HG02798 (cell line): ENCODE results near the gene SLC34A1.
A peak's percentile ranks its signal among the peaks of the same experiment; 100 is the strongest.

ENCODE experiments used
- ATAC-seq: cut with Tn5 transposase; IDR thresholded peaks from one replicate; pipeline ENCODE4 v1.9.1; 2021; ENCODE audit warnings: mild to moderate bottlenecking; ENCODE audit not compliant: unreplicated experiment, poor library complexity

The SLC34A1 gene

DNA sequence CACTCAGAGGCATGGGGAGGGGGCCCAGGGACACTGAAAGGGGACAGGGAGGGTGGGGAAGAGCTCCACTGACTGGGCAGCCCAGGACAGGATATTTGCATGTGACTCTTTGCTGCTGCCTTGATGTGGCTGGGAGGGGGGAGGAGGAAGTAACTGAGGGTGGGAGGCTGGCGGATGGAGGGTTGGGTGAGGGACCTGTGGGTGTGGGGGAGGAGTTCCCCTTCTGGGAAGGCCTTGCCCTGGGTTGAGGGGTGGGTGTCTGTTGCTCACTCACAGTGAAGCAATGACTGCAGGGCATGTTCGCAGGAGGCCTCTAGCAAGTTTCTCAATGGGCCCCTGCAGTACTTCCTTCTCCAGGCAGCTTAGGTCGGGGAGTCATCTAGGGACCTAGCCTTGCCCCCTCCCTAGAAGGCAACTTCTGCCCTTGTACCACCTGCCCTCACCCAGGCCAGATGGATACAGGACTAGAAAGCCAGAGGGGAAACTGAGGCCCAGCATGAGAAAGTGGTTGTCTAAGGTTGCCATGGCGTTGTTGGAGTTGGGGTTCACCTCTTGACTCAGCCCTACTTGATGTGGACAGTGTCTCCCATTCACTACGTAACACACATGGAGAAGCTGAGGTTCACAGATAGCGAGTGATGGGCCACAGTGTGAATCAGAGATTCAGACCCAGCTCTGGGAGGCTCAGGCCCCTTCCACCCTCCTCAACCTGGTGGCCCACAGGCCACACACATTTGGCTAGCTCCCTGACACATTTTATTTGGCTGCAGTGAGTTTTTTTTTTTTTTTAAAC, 45.2 kb downstream of the SLC34A1 start:
- ATAC-seq: no peak

DNA sequence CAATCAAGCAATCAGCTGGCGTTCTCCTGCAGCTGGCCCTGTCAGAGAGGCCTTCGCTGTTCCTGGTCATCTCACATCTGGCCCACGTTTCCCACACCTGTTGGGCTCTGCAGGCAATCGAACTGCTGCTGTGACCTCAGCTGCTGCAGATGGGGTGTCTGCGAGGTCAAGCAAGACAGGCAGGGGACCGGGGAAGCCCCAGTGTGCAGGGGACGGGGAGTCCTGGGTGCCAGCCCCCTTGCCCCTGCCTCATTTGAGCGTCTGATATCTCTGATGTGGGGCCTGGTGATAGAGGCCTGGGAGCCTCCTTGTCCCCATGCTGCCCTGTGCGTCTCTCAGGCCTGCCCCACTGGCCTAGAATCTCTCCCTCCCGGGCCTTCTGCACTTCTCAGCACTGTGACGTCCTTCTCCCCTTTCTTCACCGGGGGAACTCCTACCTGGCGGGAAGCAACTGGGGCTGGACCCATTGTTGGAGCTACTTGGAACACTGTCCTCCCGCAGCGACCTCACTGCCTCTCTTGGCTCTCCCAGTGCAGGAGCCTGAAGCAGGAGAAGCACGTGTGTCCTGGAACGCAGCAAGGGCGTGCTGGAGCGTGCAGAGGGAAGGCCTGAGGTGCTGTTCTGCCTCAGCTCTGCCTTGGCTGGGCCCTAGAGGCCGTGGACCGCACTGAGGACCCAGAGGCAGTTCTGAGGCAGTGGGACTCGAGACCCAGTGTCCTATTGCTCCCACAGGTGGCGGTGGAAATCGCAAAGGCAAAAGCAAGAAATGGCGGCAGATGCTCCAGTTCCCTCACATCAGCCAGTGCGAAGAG, 46.1 kb downstream of the SLC34A1 start:
- no peak for ATAC-seq

DNA sequence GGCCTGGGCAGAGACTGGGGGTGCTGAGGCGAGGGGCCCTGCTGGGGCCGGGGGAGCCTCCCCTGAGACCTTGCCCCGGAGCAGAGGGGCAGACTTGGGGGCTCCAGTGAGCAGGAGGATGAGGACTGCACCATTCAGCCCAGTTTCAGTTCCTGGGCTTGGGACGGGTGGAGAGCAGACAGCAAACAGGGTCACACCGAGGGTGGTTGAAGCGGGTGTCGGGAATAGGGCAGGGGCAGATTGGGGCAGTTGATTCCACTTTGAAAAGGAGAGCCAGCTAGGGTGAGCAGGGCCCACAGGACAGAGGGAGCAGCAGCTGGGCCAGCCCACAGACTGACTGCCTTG, 46.7 kb downstream of the SLC34A1 start:
- ATAC-seq: no peak

DNA sequence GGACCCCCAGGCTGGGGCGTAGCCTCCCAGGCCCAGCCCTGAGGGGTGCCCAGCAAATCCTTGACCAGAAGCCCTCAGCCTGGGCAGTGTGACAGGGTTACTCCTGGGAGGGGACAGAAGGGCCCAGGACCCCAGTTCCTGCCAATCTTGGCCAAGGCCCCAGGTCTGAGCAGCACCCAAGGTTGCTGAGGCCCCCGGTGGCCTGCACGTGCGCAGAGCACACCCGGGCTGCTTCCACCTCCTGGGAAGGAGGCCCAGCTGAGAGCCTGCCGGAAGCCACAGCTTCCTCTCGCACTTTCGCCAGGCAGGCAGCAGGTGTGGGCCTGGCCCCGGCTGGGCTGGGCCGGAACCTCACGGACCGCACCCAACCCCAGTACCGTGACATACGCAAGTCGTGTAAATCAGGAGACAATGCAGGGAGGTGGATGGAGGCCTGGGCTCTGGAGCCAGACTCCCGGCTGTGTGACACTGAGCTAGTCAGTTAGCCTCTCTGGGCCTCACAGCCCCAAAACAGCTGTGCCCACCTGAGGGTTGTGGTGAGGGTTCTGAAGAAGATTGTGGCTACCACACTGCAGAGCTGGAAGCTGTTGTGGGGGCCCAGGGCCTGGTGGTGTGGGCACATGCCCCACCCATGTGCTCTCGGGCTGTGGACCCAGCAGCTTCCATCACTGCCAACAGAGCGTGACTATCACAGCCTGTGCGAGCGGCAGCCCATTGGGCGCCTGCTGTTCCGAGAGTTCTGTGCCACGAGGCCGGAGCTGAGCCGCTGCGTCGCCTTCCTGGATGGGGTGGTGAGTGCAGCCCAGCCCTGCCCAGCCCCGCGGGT, 47.3 kb downstream of the SLC34A1 start:
- peak; percentile 46 for ATAC-seq

DNA sequence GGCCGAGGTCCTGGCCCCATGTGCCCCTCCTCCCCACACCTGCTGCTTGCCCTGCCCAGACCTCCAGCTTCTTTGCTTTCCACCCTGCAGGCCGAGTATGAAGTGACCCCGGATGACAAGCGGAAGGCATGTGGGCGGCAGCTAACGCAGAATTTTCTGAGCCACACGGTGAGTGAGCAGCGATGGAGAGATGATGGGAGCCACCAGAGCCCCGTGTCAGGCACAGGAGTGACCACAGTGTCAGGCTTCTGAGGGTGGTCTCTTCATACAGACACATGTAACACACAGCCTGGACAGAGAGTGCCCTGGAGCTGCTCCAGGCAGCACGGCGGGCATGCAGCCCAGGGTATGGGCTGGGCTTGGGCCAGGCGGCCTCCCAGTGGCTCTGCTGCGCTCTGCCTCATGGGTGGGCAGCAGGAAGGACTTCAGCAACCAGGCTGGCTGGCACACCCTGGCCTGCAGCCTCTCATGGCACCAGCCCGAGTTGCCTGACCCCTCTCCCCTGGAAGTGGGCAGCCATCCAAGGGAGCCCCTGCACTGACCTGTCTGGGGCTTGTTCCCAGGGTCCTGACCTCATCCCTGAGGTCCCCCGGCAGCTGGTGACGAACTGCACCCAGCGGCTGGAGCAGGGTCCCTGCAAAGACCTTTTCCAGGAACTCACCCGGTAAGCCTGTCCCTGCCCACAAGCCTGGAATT, 48.1 kb downstream of the SLC34A1 start:
- ATAC-seq: no peak

DNA sequence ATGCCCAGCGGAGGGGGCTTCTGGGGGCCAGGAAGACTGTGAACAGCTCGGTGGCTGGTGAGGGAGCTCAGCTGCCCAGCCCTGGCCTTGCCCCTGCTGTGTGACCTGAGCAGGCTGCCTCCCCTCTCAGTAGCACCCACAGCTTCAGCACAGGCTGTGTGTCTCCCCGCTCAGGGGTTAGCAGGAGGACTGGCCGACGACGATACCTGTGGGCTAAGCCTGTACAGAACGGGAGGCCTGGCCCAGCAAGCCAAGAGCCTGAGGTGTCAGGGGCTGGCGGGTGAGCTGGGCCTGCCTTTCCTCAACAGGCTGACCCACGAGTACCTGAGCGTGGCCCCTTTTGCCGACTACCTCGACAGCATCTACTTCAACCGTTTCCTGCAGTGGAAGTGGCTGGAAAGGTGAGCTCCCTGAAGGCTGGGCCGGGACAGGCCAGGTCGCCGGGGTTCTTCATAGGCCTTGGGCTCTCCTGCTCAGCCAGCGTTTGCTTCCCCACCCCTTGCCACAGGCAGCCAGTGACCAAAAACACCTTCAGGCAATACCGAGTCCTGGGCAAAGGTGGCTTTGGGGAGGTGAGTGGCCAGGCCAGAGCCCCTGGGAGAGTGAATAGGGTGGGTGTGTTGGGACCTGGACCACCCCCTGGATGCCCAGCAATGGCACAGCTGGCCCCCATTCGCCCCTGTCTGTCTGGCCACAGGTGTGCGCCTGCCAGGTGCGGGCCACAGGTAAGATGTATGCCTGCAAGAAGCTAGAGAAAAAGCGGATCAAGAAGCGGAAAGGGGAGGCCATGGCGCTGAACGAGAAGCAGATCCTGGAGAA, 48.8 kb downstream of the SLC34A1 start:
- ATAC-seq: no peak

DNA sequence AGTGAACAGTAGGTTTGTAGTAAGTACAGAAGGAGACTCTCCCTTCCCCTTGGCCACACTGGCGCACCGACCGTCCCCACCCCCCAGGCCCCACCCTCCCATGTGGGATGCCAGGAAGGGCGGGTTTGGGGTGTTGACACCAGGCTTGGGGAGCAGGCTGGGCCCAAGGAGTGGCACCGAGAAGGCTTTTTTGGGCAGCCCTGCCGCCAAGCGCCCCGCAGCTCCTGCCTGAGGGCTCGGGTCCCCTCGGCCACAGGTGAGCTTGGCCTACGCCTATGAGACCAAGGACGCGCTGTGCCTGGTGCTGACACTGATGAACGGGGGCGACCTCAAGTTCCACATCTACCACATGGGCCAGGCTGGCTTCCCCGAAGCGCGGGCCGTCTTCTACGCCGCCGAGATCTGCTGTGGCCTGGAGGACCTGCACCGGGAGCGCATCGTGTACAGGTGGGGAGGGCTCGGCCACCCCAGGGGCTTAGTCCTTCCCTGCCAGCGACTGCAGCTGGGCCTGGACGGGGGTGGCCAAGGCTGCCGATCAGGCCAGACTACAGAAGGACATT, 49.5 kb downstream of the SLC34A1 start:
- no peak for ATAC-seq

DNA sequence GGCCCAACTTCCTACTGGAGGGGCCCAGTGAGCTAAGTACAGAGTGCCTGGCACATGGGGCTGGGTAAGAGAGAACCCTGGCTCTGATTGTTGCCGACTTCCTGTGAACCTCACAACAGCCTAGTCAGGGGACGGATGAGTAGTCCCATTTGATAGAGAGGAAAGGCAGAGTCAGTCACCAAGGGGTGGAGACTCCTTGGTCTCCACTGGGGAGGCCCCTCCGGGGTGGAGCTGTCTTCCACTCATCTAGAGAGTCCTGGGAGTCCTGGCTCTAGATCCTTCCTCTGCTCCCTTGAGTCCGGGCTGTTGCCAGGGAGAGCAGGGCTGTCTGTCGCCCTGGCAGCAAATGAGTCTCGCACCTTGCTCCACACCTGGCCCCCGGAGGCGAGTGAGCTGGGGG, 50.2 kb downstream of the SLC34A1 start:
- no peak for ATAC-seq

DNA sequence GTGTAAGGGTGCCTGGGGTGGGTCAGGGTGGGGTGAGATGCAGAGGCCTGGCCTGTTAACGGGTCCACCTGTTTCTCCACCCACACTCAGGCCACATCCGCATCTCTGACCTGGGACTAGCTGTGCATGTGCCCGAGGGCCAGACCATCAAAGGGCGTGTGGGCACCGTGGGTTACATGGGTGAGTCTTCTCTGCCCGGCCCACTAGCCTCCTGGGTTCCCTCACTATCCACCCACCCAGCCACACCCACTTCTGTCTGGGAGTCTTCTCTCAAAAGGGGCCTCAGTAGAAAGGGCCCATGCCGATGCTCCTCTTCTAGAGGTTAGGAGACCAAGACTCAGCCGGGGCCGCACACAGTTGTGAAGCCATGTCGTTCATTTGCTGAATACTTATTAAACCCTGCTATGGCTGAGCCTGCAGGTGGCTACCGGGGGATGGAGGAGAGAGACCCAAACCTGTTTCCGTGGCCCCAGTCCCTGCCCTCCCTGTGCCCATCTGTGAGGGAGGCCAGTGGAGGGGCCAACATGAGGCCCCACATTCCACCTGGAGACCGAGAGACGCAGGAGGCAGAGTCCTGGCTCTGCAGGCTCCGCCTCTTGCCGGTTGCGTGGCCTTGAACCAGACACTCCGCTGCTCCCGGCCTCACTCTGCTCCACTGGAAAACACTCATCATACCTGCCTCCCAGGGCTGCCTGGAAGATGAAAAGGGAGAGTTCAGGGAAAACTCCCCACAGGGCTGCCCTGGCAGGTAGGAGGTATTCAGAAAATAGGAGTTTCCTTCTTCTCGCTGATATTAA, 50.9 kb downstream of the SLC34A1 start:
- no peak for ATAC-seq

DNA sequence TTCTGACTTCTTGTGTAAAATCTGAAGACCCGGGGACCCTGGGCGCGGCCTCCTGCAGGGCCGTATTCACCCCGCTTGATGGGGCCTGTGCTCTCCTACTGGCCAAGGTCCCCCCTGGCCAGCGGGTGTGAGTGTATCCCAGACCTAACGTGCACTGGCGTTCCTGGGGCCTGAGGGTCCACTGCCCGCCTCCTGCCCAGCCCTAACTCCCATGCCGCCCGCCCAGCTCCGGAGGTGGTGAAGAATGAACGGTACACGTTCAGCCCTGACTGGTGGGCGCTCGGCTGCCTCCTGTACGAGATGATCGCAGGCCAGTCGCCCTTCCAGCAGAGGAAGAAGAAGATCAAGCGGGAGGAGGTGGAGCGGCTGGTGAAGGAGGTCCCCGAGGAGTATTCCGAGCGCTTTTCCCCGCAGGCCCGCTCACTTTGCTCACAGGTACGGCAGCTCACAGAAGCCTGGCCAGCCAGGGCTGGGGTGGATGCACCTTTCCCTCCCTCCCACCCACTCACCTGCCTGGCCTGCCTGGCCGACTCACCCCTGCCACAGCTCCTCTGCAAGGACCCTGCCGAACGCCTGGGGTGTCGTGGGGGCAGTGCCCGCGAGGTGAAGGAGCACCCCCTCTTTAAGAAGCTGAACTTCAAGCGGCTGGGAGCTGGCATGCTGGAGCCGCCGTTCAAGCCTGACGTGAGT, 51.8 kb downstream of the SLC34A1 start:
- ATAC-seq: no peak

DNA sequence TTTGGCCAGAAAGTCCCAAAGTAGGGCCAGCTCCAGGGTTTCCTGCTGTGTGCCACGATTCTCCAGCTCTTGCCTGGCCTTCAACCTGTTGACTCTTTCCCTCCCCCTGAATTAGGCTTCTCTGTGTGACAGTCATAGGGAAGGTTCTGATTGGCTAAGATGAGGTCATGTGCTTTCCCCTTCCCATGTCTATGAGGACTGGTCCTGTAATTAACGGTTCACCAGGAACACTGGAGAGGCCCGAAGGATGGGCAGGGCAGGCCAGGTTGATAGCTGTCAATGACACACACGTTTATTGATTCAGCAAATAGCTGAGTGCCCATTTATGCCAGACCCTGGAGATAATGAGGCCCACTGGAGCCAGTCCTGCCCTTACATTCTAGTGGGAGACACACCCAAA, 53.4 kb downstream of the SLC34A1 start:
- no peak for ATAC-seq

DNA sequence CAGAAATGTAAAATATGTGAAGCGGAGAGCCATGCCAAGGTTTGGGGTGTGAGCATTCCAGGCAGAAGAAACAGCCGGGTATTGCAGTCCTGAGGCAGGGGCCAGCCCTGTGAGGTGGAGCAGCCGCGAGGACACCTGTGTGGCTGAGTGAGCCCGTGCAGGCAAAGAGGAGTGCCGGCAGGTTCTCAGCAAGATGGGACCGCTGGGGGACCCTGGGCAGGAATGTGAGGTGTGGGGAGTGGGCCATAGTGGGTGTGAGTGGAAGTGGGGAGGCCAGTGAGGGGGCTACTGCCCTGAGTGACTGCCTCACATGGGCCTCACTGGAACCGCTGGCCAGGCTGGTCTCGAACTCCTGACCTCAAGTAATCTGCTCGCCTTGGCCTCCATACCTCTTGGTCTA, 54.2 kb downstream of the SLC34A1 start:
- no peak for ATAC-seq

DNA sequence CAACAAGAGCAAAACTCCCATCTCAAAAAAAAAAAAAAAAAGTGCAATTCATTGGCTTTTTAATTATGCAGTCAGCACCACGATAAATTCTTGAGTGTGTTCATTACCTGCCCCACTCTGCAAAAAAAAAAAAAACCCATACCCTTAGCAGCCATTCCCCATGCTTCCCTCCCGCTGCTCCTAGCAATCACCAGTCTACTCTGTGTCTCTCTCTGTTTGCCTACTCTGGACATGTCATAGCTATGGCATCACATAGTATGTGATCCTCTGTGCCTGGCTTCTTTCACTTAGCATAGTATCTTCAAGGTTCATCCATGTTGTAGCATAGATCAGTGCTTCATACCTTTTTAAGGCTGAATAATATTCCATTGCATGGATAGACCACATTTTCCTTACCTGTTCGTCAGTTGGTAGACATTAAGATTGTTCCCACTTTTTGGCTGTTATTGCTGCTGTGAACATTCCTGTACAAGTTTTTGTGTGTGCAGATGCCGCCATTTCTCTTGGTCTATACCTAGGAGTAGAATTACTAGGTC, 55.4 kb downstream of the SLC34A1 start:
- ATAC-seq: no peak

DNA sequence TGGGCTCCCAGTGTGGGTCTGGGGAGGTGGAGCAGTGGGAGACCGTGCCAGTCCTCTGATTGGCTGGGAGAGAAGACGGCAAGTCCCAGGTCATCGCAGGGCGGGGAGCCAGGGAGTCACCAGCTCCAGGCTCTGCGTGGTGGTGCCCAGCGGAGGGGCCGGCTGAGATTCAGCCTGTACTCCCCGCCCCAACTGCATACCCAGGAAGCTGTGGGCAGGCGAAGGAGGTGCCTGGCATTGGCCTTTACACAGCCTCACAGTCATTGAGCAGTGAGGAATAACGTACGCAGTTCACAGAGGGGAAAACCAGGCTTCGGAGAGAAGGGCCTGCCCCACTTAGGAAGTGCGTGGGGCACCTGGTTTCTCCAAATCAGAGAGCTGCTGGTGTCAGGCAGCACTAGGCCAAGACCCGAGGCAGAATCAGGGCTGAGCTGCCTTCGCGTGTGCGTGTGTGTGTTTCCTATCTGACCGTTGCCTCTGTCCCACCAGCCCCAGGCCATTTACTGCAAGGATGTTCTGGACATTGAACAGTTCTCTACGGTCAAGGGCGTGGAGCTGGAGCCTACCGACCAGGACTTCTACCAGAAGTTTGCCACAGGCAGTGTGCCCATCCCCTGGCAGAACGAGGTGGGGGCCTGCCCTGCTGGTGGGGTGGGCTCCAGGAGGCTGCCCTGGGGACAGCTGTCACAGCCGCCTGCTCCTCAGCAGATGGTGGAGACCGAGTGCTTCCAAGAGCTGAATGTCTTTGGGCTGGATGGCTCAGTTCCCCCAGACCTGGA, 56.2 kb downstream of the SLC34A1 start:
- ATAC-seq: no peak

DNA sequence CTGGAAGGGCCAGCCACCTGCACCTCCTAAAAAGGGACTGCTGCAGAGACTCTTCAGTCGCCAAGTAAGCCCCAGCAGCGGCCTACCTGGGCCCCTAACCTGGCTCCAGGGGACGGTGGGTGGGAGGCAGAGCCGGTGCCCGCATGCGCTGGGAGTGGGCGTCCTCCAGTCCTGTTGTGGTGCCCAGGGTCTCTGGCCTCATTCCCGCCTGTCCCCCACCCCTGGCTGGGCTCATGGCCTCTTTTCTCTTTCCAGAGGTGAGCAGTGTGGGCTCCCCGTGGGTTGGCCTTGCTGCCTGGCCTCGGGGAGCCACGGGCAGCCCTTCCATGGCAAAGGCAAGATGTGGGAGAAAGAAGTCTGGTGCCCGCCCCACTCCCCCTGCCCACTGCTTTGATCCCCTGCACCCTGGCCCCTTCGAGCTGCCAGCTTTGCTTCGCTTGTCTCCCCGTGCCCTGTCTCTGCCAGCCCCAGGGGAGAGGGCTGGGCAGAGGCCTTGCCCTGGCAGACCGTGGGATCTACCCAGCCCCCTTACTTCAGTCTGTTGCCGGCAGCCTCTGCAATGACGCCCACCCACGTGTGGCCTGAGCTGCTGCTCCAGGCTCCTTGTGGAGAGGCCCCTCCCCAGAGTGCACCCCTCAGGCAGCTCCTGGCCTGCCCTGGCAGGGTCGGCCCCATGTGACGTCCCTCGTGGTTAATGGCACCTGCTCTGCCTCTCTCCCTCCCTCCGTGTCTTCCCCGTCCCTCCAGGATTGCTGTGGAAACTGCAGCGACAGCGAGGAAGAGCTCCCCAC, 57.0 kb downstream of the SLC34A1 start:
- no peak for ATAC-seq
